OCI-LY1 (cell line): ENCODE data around the gene TIMMDC1.

Experiments
- H2AFZ ChIP-seq: fragments of 200-600 bp; sonication (generic), shearing (Covaris generic); 2 replicates; pipeline ENCODE4 v1.6.0; 2014; ENCODE audit warnings: antibody characterized with exemption, mild to moderate bottlenecking, low read length
- H3F3A ChIP-seq: fragments of 200-600 bp; sonication (generic), shearing (Covaris generic); 2 replicates; pipeline ENCODE4 v1.6.0; 2014; ENCODE audit warnings: mild to moderate bottlenecking, antibody characterized with exemption, low read length, moderate library complexity; ENCODE audit not compliant: insufficient read depth
- H3K27ac ChIP-seq: fragments of 200-600 bp; sonication (generic); 2 replicates; pipeline ENCODE4 v1.5.1; 2014; ENCODE audit warnings: low read length, mixed run types, mild to moderate bottlenecking, low read depth; ENCODE audit not compliant: poor library complexity, severe bottlenecking
- H3K27me3 ChIP-seq: fragments of 200-600 bp; sonication (generic); 2 replicates; pipeline ENCODE4 v1.6.0; 2014; ENCODE audit warnings: antibody characterized with exemption, mild to moderate bottlenecking, low read length, moderate library complexity; ENCODE audit not compliant: insufficient read depth
- H3K36me3 ChIP-seq: fragments of 200-600 bp; sonication (generic); 2 replicates; pipeline ENCODE4 v1.6.1; 2014; ENCODE audit warnings: mild to moderate bottlenecking, antibody characterized with exemption, low read length, moderate library complexity, mixed read lengths; ENCODE audit not compliant: insufficient read depth
- H3K4me1 ChIP-seq: fragments of 200-600 bp; sonication (generic); 2 replicates; pipeline ENCODE4 v1.5.1; 2014; ENCODE audit warnings: mild to moderate bottlenecking, low read length, moderate library complexity; ENCODE audit not compliant: insufficient read depth, severe bottlenecking
- H3K4me2 ChIP-seq: fragments of 200-600 bp; sonication (generic), shearing (Covaris generic); 2 replicates; pipeline ENCODE4 v1.6.1; 2014; ENCODE audit warnings: low read length
- H3K4me3 ChIP-seq: fragments of 200-600 bp; sonication (generic); 2 replicates; pipeline ENCODE4 v1.5.1; 2014; ENCODE audit warnings: low read length, low read depth, mild to moderate bottlenecking, mixed read lengths; ENCODE audit not compliant: poor library complexity, severe bottlenecking
- H3K79me2 ChIP-seq: fragments of 200-600 bp; shearing (Covaris generic); 2 replicates; pipeline ENCODE4 v1.6.1; 2016; ENCODE audit warnings: mixed run types, low read length, mixed read lengths; ENCODE audit not compliant: insufficient read depth
- H3K9ac ChIP-seq: fragments of 200-600 bp; sonication (generic), shearing (Covaris generic); 2 replicates; pipeline ENCODE4 v1.6.1; 2014; ENCODE audit warnings: mild to moderate bottlenecking, low read length, mixed read lengths
- H3K9me2 ChIP-seq: fragments of 200-600 bp; sonication (generic), shearing (Covaris generic); 2 replicates; pipeline ENCODE4 v1.6.1; 2014; ENCODE audit warnings: low read depth, mild to moderate bottlenecking, low read length, mixed read lengths
- H3K9me3 ChIP-seq: fragments of 200-600 bp; shearing (Covaris generic); 2 replicates; pipeline ENCODE4 v1.6.1; 2014; ENCODE audit warnings: low read length, mixed read lengths
- H4K20me1 ChIP-seq: fragments of 200-600 bp; sonication (generic), shearing (Covaris generic); 2 replicates; pipeline ENCODE4 v1.6.0; 2016; ENCODE audit warnings: mild to moderate bottlenecking, low read length; ENCODE audit not compliant: insufficient read depth
- CTCF ChIP-seq: fragments of 200-600 bp; sonication (generic), shearing (Covaris generic); IDR thresholded peaks from 2 replicates; pipeline ENCODE4 v1.5.1; 2017; ENCODE audit warnings: mild to moderate bottlenecking, antibody characterized with exemption, low read length, moderate library complexity, mixed read lengths
- EZH2 ChIP-seq: fragments of 200-600 bp; sonication (generic), shearing (Covaris generic); IDR thresholded peaks from 2 replicates; pipeline ENCODE4 v1.8.0; 2017; ENCODE audit warnings: borderline replicate concordance, mixed run types, mild to moderate bottlenecking, antibody characterized with exemption, low read length, moderate library complexity, mixed read lengths

The TIMMDC1 gene

GRCh38 chr3:119569156-119569555, 70.8 kb downstream of the TIMMDC1 start:
- Histone ChIP-seq H3K9ac (no peak overlapping the region), H3K4me2 (no peak overlapping the region), H3F3A (no peaks in the 10 kb centered on the region), H3K4me1 (no peaks in the 10 kb centered on the region), H3K9me2 (no peaks in the 10 kb centered on the region), H3K4me3 (no peak overlapping the region), H3K36me3 (no peaks in the 10 kb centered on the region), H4K20me1 (no peaks in the 10 kb centered on the region), H3K27me3 (no peaks in the 10 kb centered on the region), H3K79me2 (no peaks in the 10 kb centered on the region), H2AFZ (no peak overlapping the region), H3K27ac (no peak overlapping the region), H3K9me3 (no peaks in the 10 kb centered on the region)
- TF ChIP-seq CTCF: no peak

DNA sequence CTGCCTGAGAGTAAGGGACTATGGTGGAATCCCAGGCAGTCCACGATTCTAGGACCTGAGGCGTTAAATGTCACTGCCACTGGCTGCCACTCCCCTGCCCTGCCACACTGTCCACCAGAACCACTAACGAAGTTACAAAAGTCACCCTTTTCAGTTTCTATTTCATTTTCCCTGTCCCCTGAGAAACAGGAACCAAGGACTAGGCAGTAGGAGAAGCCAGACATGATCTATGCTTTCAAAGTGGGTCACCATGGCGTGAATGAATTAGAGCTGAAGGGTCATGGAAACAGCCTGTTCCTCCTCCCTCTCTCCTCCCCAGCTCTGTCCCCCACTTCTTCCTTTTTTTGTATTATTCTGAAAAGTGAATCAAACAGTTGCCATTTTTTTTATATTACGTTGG, 71.9 kb downstream of the TIMMDC1 start:
- H3K27ac ChIP-seq: no peak overlapping the region
- no peaks in the 10 kb centered on the region for H3K9me3 ChIP-seq
- no peaks in the 10 kb centered on the region for H3K4me1 ChIP-seq
- no peaks in the 10 kb centered on the region for H3K9me2 ChIP-seq
- no peaks in the 10 kb centered on the region for H3K36me3 ChIP-seq
- no peak overlapping the region for H3K4me3 ChIP-seq
- no peaks in the 10 kb centered on the region for H3K79me2 ChIP-seq
- H2AFZ ChIP-seq: no peak overlapping the region
- no peaks in the 10 kb centered on the region for H4K20me1 ChIP-seq
- no peaks in the 10 kb centered on the region for H3K27me3 ChIP-seq
- H3K9ac ChIP-seq: no peak overlapping the region
- H3K4me2 ChIP-seq: no peak overlapping the region
- no peaks in the 10 kb centered on the region for H3F3A ChIP-seq
- no peak for TF ChIP-seq CTCF
- TF ChIP-seq EZH2: no peak

GRCh38 chr3:119571230-119571629, 72.9 kb downstream of the TIMMDC1 start:
- H3K4me1 ChIP-seq: no peaks in the 10 kb centered on the region
- H3K4me3 ChIP-seq: no peak overlapping the region
- H3K27ac ChIP-seq: no peak overlapping the region
- no peak overlapping the region for H3K9ac ChIP-seq
- H3K9me2 ChIP-seq: no peaks in the 10 kb centered on the region
- no peaks in the 10 kb centered on the region for H3F3A ChIP-seq
- no peaks in the 10 kb centered on the region for H3K9me3 ChIP-seq
- no peak overlapping the region for H2AFZ ChIP-seq
- H3K27me3 ChIP-seq: no peaks in the 10 kb centered on the region
- TF ChIP-seq CTCF (no peak), EZH2 (no peak)
- H3K79me2 ChIP-seq: no peaks in the 10 kb centered on the region
- H4K20me1 ChIP-seq: no peaks in the 10 kb centered on the region
- no peak overlapping the region for H3K4me2 ChIP-seq
- no peaks in the 10 kb centered on the region for H3K36me3 ChIP-seq
